ENCODE data around the gene ADGRL1. TPM values are rescaled to one million over a fixed set of nuclear protein-coding genes. Genes with fewer than 3 reads are reported as not detected.

Gene ADGRL1
- total and polyA plus RNA-seq, 10 of the 15 experiments (the other 5 are each of a cell fraction or from before 2014, with no cell fraction given) = 0.05 to 4.8 (median 0.71) TPM

GRCh38 chr19:14161305-14161704 lies 44.7 kb downstream of the ADGRL1 start:
- in situ Hi-C loops (cut with MboI) = no loop called here
- H3K4me3 ChIP-seq = no peak overlapping the region
- ATAC-seq (no peak), DNase-seq (ENCODE audit: low read depth, low spot score) (no peak), FAIRE-seq (no peak)
- intact Hi-C loops (cut with micrococcal nuclease; ENCODE audit: unreplicated experiment) = no loop called here
- no TSS peak for BruUV-seq (replicated peaks)
- ChIA-PET CTCF (no interaction called here), SMC1A (ENCODE audit: uncharacterized antibody, unreplicated experiment) (interaction anchor here (1.1 kb wide), 1 partner anchor 15 kb away, joined by 3 read pairs; no protein-coding TSS in a partner anchor), RAD21 (ENCODE audit: unreplicated experiment) (no interaction called here), POLR2A (no interaction called here)
- H3K27me3 ChIP-seq (replicated peaks in 1 of 2; ENCODE audit: control insufficient read depth in 2 of 2, insufficient read depth in 2 of 2, low read length in 1 of 2) = no peaks in the 10 kb centered on the region
- WGBS (ENCODE audit: insufficient coverage, insufficient replicate concordance, low lambda C conversion rate, missing lambda C conversion rate) = 56% methylated on average over 17 of the region's 19 CpGs
- H4K20me1 ChIP-seq (ENCODE audit: control insufficient read depth, insufficient read depth) = no peaks in the 10 kb centered on the region; the same call in 1 of the 2 replicates
- H3K27ac ChIP-seq (ENCODE audit: control insufficient read depth, insufficient read depth) = no peak overlapping the region
- H3K4me2 ChIP-seq (ENCODE audit: control insufficient read depth, insufficient read depth) = no peak overlapping the region
- no peak for TF ChIP-seq CHD4 (IDR thresholded peaks at IDR 0.05)
- H3K79me2 ChIP-seq (ENCODE audit: control insufficient read depth, insufficient read depth, low read length) = no peaks in the 10 kb centered on the region
- H3K9me3 ChIP-seq (replicated peaks; ENCODE audit: control insufficient read depth, insufficient read depth, low read length) = no peaks in the 10 kb centered on the region
- no peaks in the 10 kb centered on the region for H3K4me1 ChIP-seq (ENCODE audit: control insufficient read depth, insufficient read depth, low read length)
- H2AFZ ChIP-seq (ENCODE audit: control insufficient read depth, low read depth, low read length) = no peak overlapping the region
- no peak overlapping the region for H3K9ac ChIP-seq (ENCODE audit: control insufficient read depth, insufficient read depth, low read length)
- H3K36me3 ChIP-seq (ENCODE audit: control insufficient read depth in 2 of 2, insufficient read depth in 2 of 2, low read length in 1 of 2) = no peaks in the 10 kb centered on the region

GRCh38 chr19:14160017-14160703 lies 45.8 kb downstream of the ADGRL1 start:
- in situ Hi-C loops (cut with MboI) = no loop called here

More at GRCh38 chr19:14160017-14160703, 45.8 kb downstream of the ADGRL1 start:
- DNase-seq (ENCODE audit: low read depth, low spot score) (no peak), ATAC-seq (no peak), FAIRE-seq (no peak)
- ChIA-PET CTCF (no interaction called here), RAD21 (ENCODE audit: unreplicated experiment) (no interaction called here), POLR2A (no interaction called here), SMC1A (ENCODE audit: uncharacterized antibody, unreplicated experiment) (interaction anchor here (1.1 kb wide), 1 partner anchor 14 kb away, joined by 3 read pairs; no protein-coding TSS in a partner anchor)
- Histone ChIP-seq H3K27ac (ENCODE audit: control insufficient read depth, insufficient read depth) (no peak overlapping the region), H2AFZ (ENCODE audit: control insufficient read depth, low read depth, low read length) (no peak overlapping the region), H3K9me3 (replicated peaks; ENCODE audit: control insufficient read depth, insufficient read depth, low read length) (no peaks in the 10 kb centered on the region), H4K20me1 (ENCODE audit: control insufficient read depth, insufficient read depth) (no peaks in the 10 kb centered on the region; the same call in 1 of the 2 replicates), H3K4me1 (ENCODE audit: control insufficient read depth, insufficient read depth, low read length) (no peaks in the 10 kb centered on the region), H3K79me2 (ENCODE audit: control insufficient read depth, insufficient read depth, low read length) (no peaks in the 10 kb centered on the region), H3K4me3 (no peak overlapping the region), H3K36me3 (ENCODE audit: control insufficient read depth in 2 of 2, insufficient read depth in 2 of 2, low read length in 1 of 2) (no peaks in the 10 kb centered on the region), H3K9ac (ENCODE audit: control insufficient read depth, insufficient read depth, low read length) (no peak overlapping the region), H3K4me2 (ENCODE audit: control insufficient read depth, insufficient read depth) (no peak overlapping the region), H3K27me3 (replicated peaks in 1 of 2; ENCODE audit: control insufficient read depth in 2 of 2, insufficient read depth in 2 of 2, low read length in 1 of 2) (no peaks in the 10 kb centered on the region)
- intact Hi-C loops (cut with micrococcal nuclease; ENCODE audit: unreplicated experiment) = no loop called here
- TF ChIP-seq SIX5 (IDR thresholded peaks at IDR 0.05; ENCODE audit: low read depth, low read length, severe bottlenecking) (no peak), NR2C1 (IDR thresholded peaks at IDR 0.05) (no peak), MTA3 (IDR thresholded peaks at IDR 0.05; ENCODE audit: borderline replicate concordance, low read length) (no peak), IRF4 (IDR thresholded peaks at IDR 0.05; ENCODE audit: low read depth, low read length) (no peak), CBX5 (IDR thresholded peaks at IDR 0.05; ENCODE audit: low read depth) (no peak), KAT2A (conservative IDR thresholded peaks at IDR 0.05; ENCODE audit: control insufficient read depth, low read depth, low read length) (no peak)
- no TSS peak for BruUV-seq (replicated peaks)
- WGBS (ENCODE audit: insufficient coverage, insufficient replicate concordance, low lambda C conversion rate, missing lambda C conversion rate) = 51% methylated on average over 18 of the region's 25 CpGs

Measured in GM12878 (cell line).